HG02763 (cell line): ENCODE data around the gene PSRC1.
A peak's percentile ranks its signal among the peaks of the same experiment; 100 is the strongest.

ENCODE experiments used
- ATAC-seq: cut with Tn5 transposase; IDR thresholded peaks from one replicate; pipeline ENCODE4 v1.9.1; 2021; ENCODE audit warnings: mild to moderate bottlenecking, moderate library complexity; ENCODE audit not compliant: unreplicated experiment

The PSRC1 gene

GRCh38 chr1:109248797-109249629 is 33.9 kb downstream of the PSRC1 start, which contains the start of gene CELSR2:
Gene CELSR2 (plus strand): TSS chr1:109249539. CDS start chr1:109250080, 541 bp downstream.
- ATAC-seq = peak; percentile 82

- no peak for ATAC-seq
Measured at GRCh38 chr1:109248444-109248796, 34.5 kb downstream of the PSRC1 start.

- no peak for ATAC-seq
Measured at GRCh38 chr1:109247401-109248365, 35.3 kb downstream of the PSRC1 start.

- no peak for ATAC-seq
Measured at GRCh38 chr1:109246141-109246551, 36.8 kb downstream of the PSRC1 start.

- no peak for ATAC-seq
Measured at GRCh38 chr1:109243860-109244552, 38.9 kb downstream of the PSRC1 start.

- no peak for ATAC-seq
Measured at GRCh38 chr1:109243221-109243620, 39.7 kb downstream of the PSRC1 start.

- no peak for ATAC-seq
Measured at GRCh38 chr1:109242387-109242786, 40.6 kb downstream of the PSRC1 start.

- ATAC-seq = no peak
Measured at GRCh38 chr1:109241841-109242345, 41.1 kb downstream of the PSRC1 start.

GRCh38 chr1:109241344-109241743 is 41.6 kb downstream of the PSRC1 start:
- no peak for ATAC-seq

- ATAC-seq = no peak
Measured at GRCh38 chr1:109240158-109241152, 42.5 kb downstream of the PSRC1 start.

- ATAC-seq = no peak
Measured at GRCh38 chr1:109239409-109240068, 43.4 kb downstream of the PSRC1 start.

- no peak for ATAC-seq
Measured at GRCh38 chr1:109239047-109239408, 43.9 kb downstream of the PSRC1 start.

GRCh38 chr1:109238382-109238781 is 44.6 kb downstream of the PSRC1 start:
- ATAC-seq = no peak

GRCh38 chr1:109237512-109237911 is 45.4 kb downstream of the PSRC1 start:
- no peak for ATAC-seq

- ATAC-seq = no peak
Measured at GRCh38 chr1:109235137-109235536, 47.8 kb downstream of the PSRC1 start.

- no peak for ATAC-seq
Measured at GRCh38 chr1:109231066-109231465, 51.9 kb downstream of the PSRC1 start.
